Measurements from ENCODE around the gene MAP1A. TPM values are rescaled to one million over a fixed set of nuclear protein-coding genes. Genes with fewer than 3 reads are reported as not detected.

MAP1A gene
- total and polyA plus RNA-seq, 12 donors: 3.4 to 27.0 (median 9.6) TPM

DNA sequence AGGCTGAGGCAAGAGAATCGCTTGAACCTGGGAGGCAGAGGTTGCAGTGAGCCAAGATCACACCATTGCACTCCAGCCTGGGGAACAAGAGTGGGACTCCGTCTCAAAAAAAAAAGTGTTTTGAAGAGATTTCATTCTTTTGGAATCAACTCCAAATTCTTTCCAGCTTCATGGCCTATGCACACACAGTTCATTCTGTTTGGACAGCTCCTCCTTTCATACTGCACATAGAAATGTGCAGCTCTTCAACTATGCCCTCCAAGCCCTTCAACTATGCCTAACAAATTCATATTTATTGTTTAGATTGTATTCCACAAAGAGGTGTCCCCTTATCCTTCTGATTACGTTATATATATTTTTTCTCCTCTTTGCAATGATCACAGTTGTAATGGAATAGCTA, 28.6 kb upstream of the MAP1A start:
- no peak overlapping the region for H3K4me3 ChIP-seq
- no peak for TF ChIP-seq POLR2A (IDR thresholded peaks at IDR 0.05)
- TF ChIP-seq, protein P1, sequence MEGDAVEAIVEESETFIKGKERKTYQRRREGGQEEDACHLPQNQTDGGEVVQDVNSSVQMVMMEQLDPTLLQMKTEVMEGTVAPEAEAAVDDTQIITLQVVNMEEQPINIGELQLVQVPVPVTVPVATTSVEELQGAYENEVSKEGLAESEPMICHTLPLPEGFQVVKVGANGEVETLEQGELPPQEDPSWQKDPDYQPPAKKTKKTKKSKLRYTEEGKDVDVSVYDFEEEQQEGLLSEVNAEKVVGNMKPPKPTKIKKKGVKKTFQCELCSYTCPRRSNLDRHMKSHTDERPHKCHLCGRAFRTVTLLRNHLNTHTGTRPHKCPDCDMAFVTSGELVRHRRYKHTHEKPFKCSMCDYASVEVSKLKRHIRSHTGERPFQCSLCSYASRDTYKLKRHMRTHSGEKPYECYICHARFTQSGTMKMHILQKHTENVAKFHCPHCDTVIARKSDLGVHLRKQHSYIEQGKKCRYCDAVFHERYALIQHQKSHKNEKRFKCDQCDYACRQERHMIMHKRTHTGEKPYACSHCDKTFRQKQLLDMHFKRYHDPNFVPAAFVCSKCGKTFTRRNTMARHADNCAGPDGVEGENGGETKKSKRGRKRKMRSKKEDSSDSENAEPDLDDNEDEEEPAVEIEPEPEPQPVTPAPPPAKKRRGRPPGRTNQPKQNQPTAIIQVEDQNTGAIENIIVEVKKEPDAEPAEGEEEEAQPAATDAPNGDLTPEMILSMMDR (IDR thresholded peaks at IDR 0.05): no peak
- intact Hi-C loops (cut with DNase I): no loop called here
- H3K36me3 ChIP-seq (replicated peaks in 1 of 2): peaks cover 0 to 25% of the 10 kb centered on the region in 2 donors
- DNase-seq: no peak
- 79 to 92% (median 85%) methylated on average over 3 of the region's 3 CpGs for WGBS, 4 donors
- H3K9me3 ChIP-seq (replicated peaks in 1 of 3): no peaks in the 10 kb centered on the region
- no peak overlapping the region for H3K27ac ChIP-seq
- H3K4me1 ChIP-seq (replicated peaks in 1 of 2): peaks cover 12 to 34% of the 10 kb centered on the region in 2 donors
- H3K27me3 ChIP-seq: no peaks in the 10 kb centered on the region

DNA sequence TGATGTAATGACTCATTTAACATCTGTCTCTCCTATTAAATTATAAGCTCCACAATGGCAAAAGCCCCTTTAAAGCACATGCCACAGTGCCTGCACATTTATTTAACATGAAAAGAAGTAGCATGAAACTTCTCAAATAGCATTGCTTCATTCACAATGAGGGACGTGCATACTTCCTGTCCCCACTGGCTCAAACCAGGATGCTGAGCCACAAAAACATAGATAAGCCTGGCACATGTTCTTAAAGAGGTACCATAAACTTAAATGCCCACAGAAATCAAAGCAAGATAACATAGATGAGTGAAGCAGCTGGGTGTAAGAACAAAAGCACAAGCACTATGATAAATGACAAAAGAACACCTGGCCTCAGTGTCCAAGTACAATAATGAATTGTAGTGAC, 28.2 kb upstream of the MAP1A start:
- peaks cover 0 to 25% of the 10 kb centered on the region in 2 donors for H3K36me3 ChIP-seq (replicated peaks in 1 of 2)
- H3K27ac ChIP-seq: no peak overlapping the region
- no peaks in the 10 kb centered on the region for H3K9me3 ChIP-seq (replicated peaks in 1 of 3)
- H3K4me1 ChIP-seq (replicated peaks in 1 of 2): peaks cover 12 to 30% of the 10 kb centered on the region in 2 donors
- intact Hi-C loops (cut with DNase I): no loop called here
- no peaks in the 10 kb centered on the region for H3K27me3 ChIP-seq
- H3K4me3 ChIP-seq: no peak overlapping the region
- WGBS, 4 donors: 0 to 12% (median 7%) methylated on average over 1 of the region's 1 CpG
- no peak for TF ChIP-seq POLR2A (IDR thresholded peaks at IDR 0.05)
- DNase-seq: no peak

DNA sequence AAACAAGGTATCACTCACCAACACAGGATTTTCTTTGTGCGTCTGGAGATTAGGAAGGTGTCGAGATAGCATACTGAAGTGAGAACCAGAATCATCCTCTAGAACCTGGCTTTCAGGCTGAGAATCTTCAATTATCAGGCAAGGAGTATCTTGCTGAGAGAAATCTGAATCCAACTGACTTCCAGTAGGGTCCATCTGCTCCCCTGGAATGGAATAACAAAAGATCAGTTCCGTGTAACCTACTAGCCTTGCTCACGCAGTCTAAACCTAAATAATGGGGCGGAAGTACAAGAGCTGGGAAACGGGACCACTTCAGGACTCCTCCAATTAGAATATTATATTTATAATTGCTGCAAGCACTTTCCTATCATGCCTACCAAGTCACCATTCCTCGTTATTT, 25.1 kb upstream of the MAP1A start:
- 8 to 11% (median 10%) methylated on average over 7 of the region's 7 CpGs for WGBS, 4 donors
- Histone ChIP-seq H3K27ac (peak overlapping the region in 3 of 5 donors; percentile 72 to 94 (median 87)), H3K4me1 (replicated peaks in 1 of 2) (peaks cover 12 to 26% of the 10 kb centered on the region in 2 donors), H3K9me3 (replicated peaks in 1 of 3) (no peaks in the 10 kb centered on the region), H3K36me3 (replicated peaks in 1 of 2) (peaks cover 0 to 25% of the 10 kb centered on the region in 2 donors), H3K27me3 (no peaks in the 10 kb centered on the region), H3K4me3 (peak overlapping the region in 2 of 4 donors; percentile 69 to 90)
- DNase-seq: no peak
- intact Hi-C loops (cut with DNase I): no loop called here
- TF ChIP-seq, protein P1 (IDR thresholded peaks at IDR 0.05): no peak
- TF ChIP-seq POLR2A (IDR thresholded peaks at IDR 0.05): no peak

DNA sequence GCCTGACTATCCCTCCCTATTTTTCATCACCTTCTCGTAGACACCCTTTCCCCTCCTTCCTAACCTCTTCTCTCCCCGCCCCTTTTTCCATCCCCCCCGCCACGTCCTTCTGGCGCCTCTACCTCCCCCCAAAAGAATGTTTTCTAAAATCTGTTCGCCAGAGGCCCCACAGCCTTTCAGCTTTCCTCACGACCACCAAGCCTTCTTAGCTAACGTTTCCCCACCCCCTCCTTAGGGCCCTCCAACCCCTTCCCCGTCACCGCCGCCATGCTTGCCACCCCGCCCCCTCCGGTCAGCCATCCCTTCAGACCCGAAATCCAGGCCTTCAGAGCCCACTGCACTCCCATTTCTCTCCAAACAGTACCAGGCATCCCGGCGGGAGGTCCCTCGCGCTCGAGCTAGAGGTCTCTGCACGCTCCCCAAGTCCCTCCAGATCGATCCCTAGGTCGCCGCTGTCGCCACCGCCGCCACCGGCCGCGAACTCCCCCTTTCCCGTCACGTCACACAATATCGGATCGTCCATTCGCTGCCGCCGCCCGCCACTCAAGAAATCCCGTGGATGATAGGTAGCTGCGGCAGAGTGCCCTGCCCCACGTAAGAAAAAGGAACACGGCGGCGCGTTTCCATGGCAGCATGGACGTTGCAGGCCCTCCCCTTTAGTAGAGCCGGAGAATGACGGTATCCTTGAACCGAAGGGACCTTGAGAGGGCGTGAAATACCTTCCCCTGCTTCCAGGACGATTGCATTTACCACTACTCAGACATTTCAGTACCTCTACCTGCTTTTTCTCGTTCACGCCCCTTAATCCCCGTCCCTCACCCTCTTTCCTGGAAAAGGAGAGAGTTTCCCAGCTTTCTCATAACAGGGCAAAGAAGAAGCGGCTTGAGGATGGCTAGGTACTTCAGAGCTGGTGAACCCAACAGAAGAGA, 24.5 kb upstream of the MAP1A start, which contains the start of gene TP53BP1:
Gene TP53BP1, minus strand, starts transcription at position 484 of the 929 bp plus-strand sequence. Its CDS starts 113 bp downstream, at position 371.
- H3K9me3 ChIP-seq (replicated peaks in 1 of 3): no peaks in the 10 kb centered on the region
- peak; percentile 96 to 100 (median 99) for DNase-seq
- intact Hi-C loops (cut with DNase I): no loop called here
- peak within 1 kb of the TSS in 3 of 4 donors; percentile 69 to 90 (median 83) for H3K4me3 ChIP-seq
- 0 to 1% (median 1%) methylated on average over 23 to 54 of the region's 54 CpGs for WGBS, 4 donors
- no peaks in the 10 kb centered on the region for H3K27me3 ChIP-seq
- peaks cover 12 to 26% of the 10 kb centered on the region in 2 donors for H3K4me1 ChIP-seq (replicated peaks in 1 of 2)
- H3K27ac ChIP-seq: peak within 1 kb of the TSS; percentile 69 to 94 (median 80)
- H3K36me3 ChIP-seq (replicated peaks in 1 of 2): peaks cover 0 to 21% of the 10 kb centered on the region in 2 donors
- peak; percentile 18 to 51 for TF ChIP-seq POLR2A (IDR thresholded peaks at IDR 0.05)
- TF ChIP-seq, protein P1 (IDR thresholded peaks at IDR 0.05): no peak
